GM21526 (cell line): ENCODE results near the gene SAE1.

Source experiments
- ATAC-seq: cut with Tn5 transposase; IDR thresholded peaks from one replicate; pipeline ENCODE4 v1.9.1; 2021; ENCODE audit warnings: moderate library complexity; ENCODE audit not compliant: unreplicated experiment, low FRiP score

The SAE1 gene

GRCh38 chr19:47157431-47158321 lies 27.0 kb downstream of the SAE1 start:
- no peak for ATAC-seq

- ATAC-seq: no peak
Measured at GRCh38 chr19:47158367-47158791, 27.7 kb downstream of the SAE1 start.

GRCh38 chr19:47158879-47159503 lies 28.4 kb downstream of the SAE1 start:
- ATAC-seq: no peak

GRCh38 chr19:47161876-47162489 lies 31.3 kb downstream of the SAE1 start:
- no peak for ATAC-seq

- ATAC-seq: no peak
Measured at GRCh38 chr19:47168065-47168464, 37.4 kb downstream of the SAE1 start.

GRCh38 chr19:47172666-47173455 lies 42.2 kb downstream of the SAE1 start:
- no peak for ATAC-seq

GRCh38 chr19:47176071-47176626 lies 45.5 kb downstream of the SAE1 start:
- ATAC-seq: no peak

- ATAC-seq: no peak
Measured at GRCh38 chr19:47176627-47177090, 46.0 kb downstream of the SAE1 start.

GRCh38 chr19:47179653-47180310 lies 49.1 kb downstream of the SAE1 start:
- no peak for ATAC-seq

- ATAC-seq: no peak
Measured at GRCh38 chr19:47183601-47184000, 53.0 kb downstream of the SAE1 start.

- peak; percentile 63 for ATAC-seq
Measured at GRCh38 chr19:47186446-47187334, 56.1 kb downstream of the SAE1 start.

GRCh38 chr19:47187335-47187655 lies 56.7 kb downstream of the SAE1 start:
- ATAC-seq: no peak

GRCh38 chr19:47187797-47188196 lies 57.2 kb downstream of the SAE1 start:
- no peak for ATAC-seq

- no peak for ATAC-seq
Measured at GRCh38 chr19:47188507-47189033, 57.9 kb downstream of the SAE1 start.

- no peak for ATAC-seq
Measured at GRCh38 chr19:47190167-47190727, 59.6 kb downstream of the SAE1 start.

- no peak for ATAC-seq
Measured at GRCh38 chr19:47195434-47195833, 64.8 kb downstream of the SAE1 start.

- ATAC-seq: no peak
Measured at GRCh38 chr19:47197141-47197540, 66.5 kb downstream of the SAE1 start.

- no peak for ATAC-seq
Measured at GRCh38 chr19:47200530-47200929, 69.9 kb downstream of the SAE1 start.
